ENCODE measurements around the gene MMP11.

DNA sequence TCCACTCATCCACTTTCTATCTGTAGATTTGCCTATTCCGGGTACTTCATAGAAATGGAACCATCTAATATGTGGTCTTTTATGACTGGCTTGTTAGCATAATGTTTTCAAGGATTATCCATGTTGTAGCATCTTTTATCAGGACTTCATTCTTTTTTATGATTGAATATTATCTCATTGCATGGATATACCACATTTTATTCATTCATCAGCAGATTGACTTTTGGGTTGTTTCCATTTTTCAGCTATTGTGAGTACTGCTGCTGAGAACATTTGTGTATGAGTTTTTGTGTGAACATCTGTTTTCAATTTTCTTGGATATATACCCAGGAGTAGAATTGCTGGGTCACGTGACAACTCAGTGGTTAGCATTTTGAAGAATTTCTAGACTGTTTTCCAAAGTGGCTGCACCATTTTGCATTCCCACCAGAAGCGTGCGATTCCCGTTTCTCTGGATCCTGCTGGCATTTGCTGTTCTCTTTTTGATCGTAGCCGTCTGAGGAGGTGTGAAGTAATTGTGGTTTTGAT is 57.3 kb downstream of the MMP11 start:
- TF ChIP-seq POLR2A (IDR thresholded peaks at IDR 0.05; ENCODE audit: low read length) (no peak), GATA1 (IDR thresholded peaks at IDR 0.05; ENCODE audit: low read depth, low read length) (no peak)
